ENCODE measurements around the gene MRPL33. TPM values are rescaled to one million over a fixed set of nuclear protein-coding genes. Genes with fewer than 3 reads are reported as not detected.
"Not testable (repeated sequence)": the region's sequence is repeated elsewhere in the genome, so short reads cannot be mapped to it uniquely, and the experiment has no call there.

The MRPL33 gene
- total RNA-seq, 2 donors from 2014 or later: 58.3 to 77.6 TPM

DNA sequence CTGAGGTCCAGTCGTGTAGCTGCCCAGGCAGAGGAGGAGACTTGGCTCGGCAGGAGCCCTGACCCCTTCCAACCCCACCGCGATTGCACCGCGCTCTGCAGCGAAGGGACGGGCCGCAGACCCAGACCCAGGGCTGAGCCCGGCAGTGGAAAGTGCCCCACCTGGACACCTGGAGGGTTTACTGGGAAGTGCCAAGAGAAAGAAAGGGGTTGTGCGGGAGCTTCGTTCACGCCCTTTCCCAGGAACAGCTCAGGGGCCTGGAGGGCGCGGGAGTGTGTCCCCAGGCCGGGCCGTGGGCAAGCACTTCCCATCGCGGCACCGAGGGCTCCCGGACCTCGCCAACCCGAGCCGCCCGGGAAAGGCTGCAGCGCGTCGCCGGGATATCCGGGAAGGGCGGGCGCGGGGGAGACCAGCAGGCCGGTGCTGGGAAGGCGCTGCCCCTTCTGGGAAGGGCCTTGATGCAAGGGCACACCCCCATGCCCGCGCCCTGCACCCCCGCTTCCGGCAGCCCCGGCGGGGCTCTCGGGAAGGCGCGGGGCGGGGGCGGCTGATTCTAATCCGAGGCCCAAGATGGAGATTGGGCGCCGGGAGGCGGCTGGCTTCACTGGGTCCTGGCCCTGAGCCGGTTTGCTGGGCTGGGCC lies 36.1 kb upstream of the MRPL33 start:
- Mint-ChIP-seq H3K36me3 (no peaks in the 10 kb centered on the region), H3K9me3 (no peaks in the 10 kb centered on the region), H3K27ac (peak overlapping the region; percentile 70 to 91), H3K4me3 (peak overlapping the region; percentile 67), H3K4me1 (ENCODE audit: low read depth in 2 of 2) (peaks cover 25 to 28% of the 10 kb centered on the region in 2 donors), H3K27me3 (no peaks in the 10 kb centered on the region)
- DNase-seq (ENCODE audit: low spot score) (peak; percentile 87), ATAC-seq (peak; percentile 86 to 90)

DNA sequence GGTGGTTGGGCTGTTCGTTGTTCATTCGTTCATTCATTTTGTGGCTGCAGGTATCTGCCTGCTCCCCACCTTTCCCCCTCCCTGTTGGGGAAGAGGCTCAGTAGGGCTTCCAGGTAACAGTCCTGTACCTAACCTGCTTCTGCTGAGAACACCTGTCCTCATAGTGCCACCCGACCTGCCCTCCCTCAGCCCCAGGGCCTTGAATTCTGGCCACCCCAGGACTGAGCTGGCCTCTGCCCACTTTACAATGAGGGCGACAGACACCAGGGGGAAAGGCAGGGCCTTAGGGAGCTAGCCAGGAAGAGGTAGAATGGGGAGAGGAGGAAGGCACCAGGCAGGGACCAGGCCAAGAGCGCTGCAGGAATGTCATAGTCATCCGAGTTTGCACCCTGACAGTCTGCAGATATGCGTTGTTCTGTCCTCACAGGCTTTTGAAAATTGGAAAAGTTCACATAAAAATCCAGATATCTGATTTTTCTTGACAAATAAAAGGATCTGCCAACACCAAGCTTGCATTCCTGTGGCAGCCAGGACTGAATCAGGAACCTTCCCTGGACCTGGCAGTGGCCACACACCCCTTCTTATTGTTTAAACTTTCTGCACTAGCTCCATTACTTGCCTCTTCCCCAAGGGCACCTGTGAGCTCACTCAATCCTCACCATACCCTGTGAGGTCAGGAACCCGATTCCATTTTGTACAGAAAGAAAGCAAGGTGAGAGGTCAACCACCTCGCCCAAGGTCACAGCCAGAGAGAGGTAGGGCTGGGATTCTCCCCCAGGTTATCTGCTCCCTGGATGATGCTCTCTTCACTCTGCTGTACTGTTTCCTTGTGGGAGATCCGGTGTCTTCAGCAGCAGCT lies 35.3 kb upstream of the MRPL33 start:
- no peak for ATAC-seq
- Mint-ChIP-seq H3K4me3 (no peak overlapping the region), H3K36me3 (no peaks in the 10 kb centered on the region), H3K27ac (peak overlapping the region; percentile 70 to 77), H3K27me3 (peaks cover 0 to 1% of the 10 kb centered on the region in 2 donors), H3K4me1 (ENCODE audit: low read depth in 2 of 2) (peaks cover 20 to 22% of the 10 kb centered on the region in 2 donors), H3K9me3 (no peaks in the 10 kb centered on the region)
- DNase-seq (ENCODE audit: low spot score): no peak

DNA sequence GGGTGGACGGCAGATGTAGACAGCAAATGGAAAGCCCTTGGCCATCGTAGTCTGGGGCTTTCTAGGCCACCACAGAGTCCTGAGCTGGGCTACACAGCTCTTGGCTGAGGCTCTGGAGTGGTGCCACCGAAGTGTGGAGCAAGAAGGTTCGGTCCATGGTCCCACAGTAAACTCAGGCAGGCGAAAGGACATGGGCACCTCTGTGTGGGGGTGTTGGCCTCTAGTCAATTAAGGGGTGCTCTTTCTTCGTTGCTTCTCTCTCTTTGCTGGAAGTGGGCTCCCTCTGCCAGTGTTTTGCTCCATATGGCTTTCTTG lies 34.7 kb upstream of the MRPL33 start:
- no peak for DNase-seq (ENCODE audit: low spot score)
- Mint-ChIP-seq H3K36me3 (no peaks in the 10 kb centered on the region), H3K4me3 (no peak overlapping the region), H3K27me3 (peaks cover 0 to 2% of the 10 kb centered on the region in 2 donors), H3K4me1 (ENCODE audit: low read depth in 2 of 2) (peaks cover 18 to 22% of the 10 kb centered on the region in 2 donors), H3K27ac (peak overlapping the region; percentile 70 to 77), H3K9me3 (no peaks in the 10 kb centered on the region)
- ATAC-seq: no peak

DNA sequence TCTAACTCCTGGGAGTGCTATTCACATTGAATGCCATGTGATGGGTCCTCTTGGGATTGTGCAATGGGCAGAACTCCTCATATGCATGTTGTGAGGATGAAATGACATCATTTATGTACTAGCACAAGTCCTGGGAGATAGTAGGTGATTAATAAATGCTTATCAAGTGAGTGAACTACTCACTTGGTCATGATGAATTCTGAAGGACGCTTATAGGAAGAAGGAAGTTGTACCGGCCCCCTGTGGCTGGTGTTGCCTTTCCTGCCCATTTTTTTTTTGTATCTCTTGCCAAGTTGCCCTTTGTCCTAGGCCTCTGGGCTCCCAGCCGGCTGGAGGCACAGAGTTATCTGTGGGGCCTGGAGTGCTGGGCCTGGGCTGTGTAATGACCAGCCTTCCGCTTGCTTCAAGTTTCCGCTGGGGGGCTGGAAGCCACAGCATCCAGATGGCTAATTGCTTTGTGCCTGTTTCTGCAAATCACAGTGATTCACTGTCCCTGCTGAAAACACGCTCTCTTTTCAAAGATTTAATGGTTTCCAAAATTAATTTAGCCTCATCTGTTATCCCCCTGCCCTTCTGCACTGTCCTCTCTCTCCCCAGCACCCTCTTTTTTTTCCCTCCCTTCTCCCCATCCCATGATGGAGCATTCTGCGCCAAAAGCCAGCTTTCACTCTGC lies 33.7 kb upstream of the MRPL33 start:
- DNase-seq (ENCODE audit: low spot score) (no peak), ATAC-seq (no peak)
- H3K4me3 Mint-ChIP-seq: no peak overlapping the region
- H3K9me3 Mint-ChIP-seq: no peaks in the 10 kb centered on the region
- peak overlapping the region in 1 of 2 donors; percentile 77 for H3K27ac Mint-ChIP-seq
- peaks cover 0 to 2% of the 10 kb centered on the region in 2 donors for H3K27me3 Mint-ChIP-seq
- peaks cover 18 to 22% of the 10 kb centered on the region in 2 donors for H3K4me1 Mint-ChIP-seq (ENCODE audit: low read depth in 2 of 2)
- no peaks in the 10 kb centered on the region for H3K36me3 Mint-ChIP-seq

GRCh38 chr2:27738349-27739057 lies 33.0 kb upstream of the MRPL33 start:
- no peaks in the 10 kb centered on the region for H3K9me3 Mint-ChIP-seq
- no peak overlapping the region for H3K4me3 Mint-ChIP-seq
- peaks cover 18 to 22% of the 10 kb centered on the region in 2 donors for H3K4me1 Mint-ChIP-seq (ENCODE audit: low read depth in 2 of 2)
- no peaks in the 10 kb centered on the region for H3K36me3 Mint-ChIP-seq
- peaks cover 0 to 2% of the 10 kb centered on the region in 2 donors for H3K27me3 Mint-ChIP-seq
- H3K27ac Mint-ChIP-seq: peak overlapping the region in 1 of 2 donors; percentile 58
- DNase-seq (ENCODE audit: low spot score) (no peak), ATAC-seq (no peak)

- Mint-ChIP-seq H3K9me3 (no peaks in the 10 kb centered on the region), H3K36me3 (no peaks in the 10 kb centered on the region), H3K27me3 (peaks cover 0 to 2% of the 10 kb centered on the region in 2 donors), H3K27ac (peak overlapping the region in 1 of 2 donors; percentile 58), H3K4me1 (ENCODE audit: low read depth in 2 of 2) (peaks cover 18 to 22% of the 10 kb centered on the region in 2 donors), H3K4me3 (no peak overlapping the region)
- DNase-seq (ENCODE audit: low spot score): no peak
- ATAC-seq: no peak
Observed at GRCh38 chr2:27739058-27739373, 32.5 kb upstream of the MRPL33 start.

DNA sequence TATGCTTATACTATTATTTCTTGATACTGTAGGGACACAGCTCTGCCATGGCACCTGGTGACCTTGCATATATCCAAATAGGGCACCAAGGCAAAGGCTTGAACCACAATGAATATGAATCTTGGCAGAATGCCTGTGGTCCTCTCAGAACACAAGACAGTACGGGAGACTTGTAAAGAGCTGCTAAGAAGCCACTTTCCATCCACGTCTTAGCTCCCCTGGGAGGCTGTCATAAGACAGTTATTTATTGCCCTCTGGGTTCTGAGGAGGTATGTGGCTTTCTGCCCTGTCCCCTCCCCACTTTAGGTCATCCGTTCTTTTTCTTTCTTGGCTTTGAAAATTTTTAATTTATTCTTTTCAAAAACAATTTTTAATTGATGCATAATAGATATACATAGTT lies 29.8 kb upstream of the MRPL33 start:
- Mint-ChIP-seq H3K27me3 (peaks cover 9 to 19% of the 10 kb centered on the region in 2 donors), H3K4me3 (no peak overlapping the region), H3K4me1 (ENCODE audit: low read depth in 2 of 2) (peaks cover 7 to 12% of the 10 kb centered on the region in 2 donors), H3K36me3 (no peaks in the 10 kb centered on the region), H3K9me3 (no peaks in the 10 kb centered on the region), H3K27ac (peak overlapping the region in 1 of 2 donors; percentile 15)
- DNase-seq (ENCODE audit: low spot score) (no peak), ATAC-seq (no peak)

GRCh38 chr2:27742571-27742970 lies 28.9 kb upstream of the MRPL33 start:
- ATAC-seq: no peak
- H3K36me3 Mint-ChIP-seq: no peaks in the 10 kb centered on the region
- DNase-seq (ENCODE audit: low spot score): no peak
- no peaks in the 10 kb centered on the region for H3K9me3 Mint-ChIP-seq
- peaks cover under 1 to 5% of the 10 kb centered on the region in 2 donors for H3K4me1 Mint-ChIP-seq (ENCODE audit: low read depth in 2 of 2)
- no peak overlapping the region for H3K27ac Mint-ChIP-seq
- H3K4me3 Mint-ChIP-seq: no peak overlapping the region
- peaks cover 10 to 20% of the 10 kb centered on the region in 2 donors for H3K27me3 Mint-ChIP-seq

DNA sequence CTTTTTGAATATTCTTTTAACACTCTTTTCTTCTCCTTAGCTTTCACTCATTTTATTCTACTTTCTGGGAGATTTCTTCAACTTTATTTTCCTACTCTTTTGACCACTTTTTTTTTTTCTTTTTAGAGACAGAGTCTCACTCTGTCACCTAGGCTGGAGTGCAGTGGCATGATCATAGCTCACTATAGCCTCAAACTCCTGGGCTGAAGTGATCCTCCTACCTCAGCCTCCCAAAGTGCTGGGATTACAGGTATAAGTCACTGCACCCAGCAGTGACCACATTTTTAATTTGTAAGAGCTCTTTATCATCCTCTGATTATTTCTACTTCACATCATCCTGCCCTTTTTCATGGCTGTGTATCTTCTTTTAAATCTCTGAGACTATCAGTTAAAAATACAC lies 26.0 kb upstream of the MRPL33 start:
- not testable (repeated sequence) for H3K27ac Mint-ChIP-seq; H3K9me3 Mint-ChIP-seq; H3K4me1 Mint-ChIP-seq (ENCODE audit: low read depth in 2 of 2); H3K36me3 Mint-ChIP-seq; DNase-seq (ENCODE audit: low spot score); H3K4me3 Mint-ChIP-seq; ATAC-seq
- H3K27me3 Mint-ChIP-seq: peaks cover 23 to 35% of the 10 kb centered on the region in 2 donors

DNA sequence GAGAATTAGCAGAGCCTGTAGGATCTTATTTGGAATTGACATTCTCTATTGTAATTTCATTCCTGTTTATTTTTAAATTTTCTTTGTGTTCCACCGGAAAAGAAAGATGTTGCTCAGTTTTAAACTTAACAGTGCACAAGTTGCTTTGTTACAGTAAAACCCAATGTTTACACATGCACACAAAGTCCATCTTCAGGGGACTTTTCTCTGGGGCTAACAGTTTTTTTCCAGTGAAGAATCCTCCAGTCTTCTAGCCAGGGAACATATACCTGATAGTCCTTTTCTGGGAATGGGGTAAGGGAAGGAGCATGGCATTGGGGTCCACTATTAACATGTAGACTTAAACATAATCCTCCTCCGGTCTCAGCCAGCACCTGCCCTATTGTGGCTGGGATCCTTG lies 25.2 kb upstream of the MRPL33 start:
- DNase-seq (ENCODE audit: low spot score) (no peak), ATAC-seq (no peak)
- Mint-ChIP-seq H3K4me3 (no peak overlapping the region), H3K4me1 (ENCODE audit: low read depth in 2 of 2) (no peaks in the 10 kb centered on the region), H3K9me3 (peaks cover 6% of the 10 kb centered on the region), H3K27ac (no peak overlapping the region), H3K27me3 (peaks cover 21 to 35% of the 10 kb centered on the region in 2 donors), H3K36me3 (peaks cover 9% of the 10 kb centered on the region)

DNA sequence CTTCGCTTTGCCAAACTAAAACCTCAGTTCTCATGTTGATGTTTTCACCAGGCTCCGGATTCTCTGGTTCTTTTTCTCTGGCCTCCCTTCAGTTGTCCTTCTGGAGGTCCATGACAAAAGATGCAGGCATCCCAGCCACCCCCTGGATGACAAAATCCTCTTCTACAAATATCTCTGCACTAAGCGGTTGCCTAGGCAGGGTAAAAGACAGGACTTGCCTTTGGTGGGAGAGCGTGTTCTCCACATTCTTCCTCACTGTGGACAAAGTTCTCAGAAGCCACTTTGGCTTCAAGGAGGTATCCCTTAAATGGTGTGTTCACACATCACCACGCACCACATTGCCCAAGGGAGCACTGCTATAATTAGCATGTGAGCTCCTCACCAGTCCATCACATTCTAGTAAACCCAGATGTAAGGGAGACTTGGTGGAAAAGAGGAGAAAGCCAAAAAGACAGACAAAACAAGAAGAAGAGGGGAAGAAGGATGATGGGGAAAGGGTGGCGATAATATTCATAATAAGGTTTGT lies 23.6 kb upstream of the MRPL33 start:
- Mint-ChIP-seq H3K4me1 (ENCODE audit: low read depth in 2 of 2) (no peaks in the 10 kb centered on the region), H3K36me3 (peaks cover 9% of the 10 kb centered on the region), H3K9me3 (peaks cover 6% of the 10 kb centered on the region), H3K27me3 (peaks cover 21 to 35% of the 10 kb centered on the region in 2 donors), H3K27ac (no peak overlapping the region), H3K4me3 (no peak overlapping the region)
- ATAC-seq (no peak), DNase-seq (ENCODE audit: low spot score) (no peak)

GRCh38 chr2:27748803-27749554 lies 22.5 kb upstream of the MRPL33 start:
- ATAC-seq; DNase-seq (ENCODE audit: low spot score); H3K4me3 Mint-ChIP-seq; H3K27ac Mint-ChIP-seq; H3K36me3 Mint-ChIP-seq; H3K4me1 Mint-ChIP-seq (ENCODE audit: low read depth in 2 of 2); H3K9me3 Mint-ChIP-seq: not testable (repeated sequence)
- peaks cover 25 to 35% of the 10 kb centered on the region in 2 donors for H3K27me3 Mint-ChIP-seq

GRCh38 chr2:27751377-27751776 lies 20.1 kb upstream of the MRPL33 start:
- H3K27me3 Mint-ChIP-seq: peaks cover 15 to 18% of the 10 kb centered on the region in 2 donors
- no peak overlapping the region for H3K4me3 Mint-ChIP-seq
- ATAC-seq: no peak
- DNase-seq (ENCODE audit: low spot score): no peak
- peaks cover 6% of the 10 kb centered on the region for H3K9me3 Mint-ChIP-seq
- peaks cover 9% of the 10 kb centered on the region for H3K36me3 Mint-ChIP-seq
- no peak overlapping the region for H3K27ac Mint-ChIP-seq
- H3K4me1 Mint-ChIP-seq (ENCODE audit: low read depth in 2 of 2): peaks cover 0 to 4% of the 10 kb centered on the region in 2 donors

Data from natural killer cell treated with Interleukin-12 subunit alpha and Interleukin-12 subunit beta and Interleukin-15 and Interleukin-18, amount 100 ng/mL, for 72 hours (primary cell).